ENCODE results near the gene SPO11. TPM values are rescaled to one million over a fixed set of nuclear protein-coding genes. Genes with fewer than 3 reads are reported as not detected.

The SPO11 gene
- total and polyA plus RNA-seq, 2 experiments from 2014 or later, result not detected

DNA sequence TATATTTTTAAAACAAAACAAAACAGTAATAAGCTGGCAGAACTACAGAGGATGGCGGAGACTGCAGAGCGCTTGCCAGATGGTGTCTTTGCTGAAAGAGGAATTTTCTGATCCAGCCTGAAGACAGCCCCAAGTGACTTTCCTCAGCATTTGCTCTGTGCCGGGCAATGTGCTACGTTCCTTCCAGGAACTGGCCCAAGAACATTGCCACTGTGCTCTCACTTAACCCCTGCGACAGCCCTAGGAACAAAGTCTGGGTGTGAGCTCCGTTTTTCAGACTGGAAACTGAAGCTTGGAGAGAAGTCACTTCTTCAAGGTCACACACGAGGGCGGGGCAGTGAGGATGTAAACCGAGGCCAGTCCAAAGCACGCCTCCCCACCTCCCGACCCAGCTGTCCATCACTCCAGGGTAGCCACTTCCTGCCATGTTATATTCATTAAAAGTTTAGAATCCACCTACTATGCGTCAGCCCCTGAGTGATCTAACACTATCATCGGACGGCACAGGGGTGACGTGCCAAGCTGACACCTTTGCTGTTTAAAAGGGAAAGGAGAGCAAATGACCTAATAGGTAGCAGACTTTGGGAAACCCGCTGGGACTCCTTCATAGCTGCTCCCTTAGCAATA lies 40.8 kb upstream of the SPO11 start:
- no peaks in the 10 kb centered on the region for H3F3A ChIP-seq (replicated peaks; ENCODE audit: low read depth)
- H3K4me3 ChIP-seq, result no peak overlapping the region
- no peak overlapping the region for H3K4me2 ChIP-seq
- H3K4me3 Mint-ChIP-seq, result no peak overlapping the region
- H3K4me1 Mint-ChIP-seq, result peaks cover 36% of the 10 kb centered on the region
- no peaks in the 10 kb centered on the region for H3K9me2 ChIP-seq (ENCODE audit: insufficient read depth)
- H4K20me1 ChIP-seq (replicated peaks; ENCODE audit: insufficient read depth), result no peaks in the 10 kb centered on the region
- DNase-seq (ENCODE audit: low spot score), result peak; percentile 15
- H3K36me3 Mint-ChIP-seq (ENCODE audit: low read depth), result no peaks in the 10 kb centered on the region
- no peak for ATAC-seq
- peaks cover 9% of the 10 kb centered on the region; the same call in 1 of the 2 replicates for H3K4me1 ChIP-seq (ENCODE audit: insufficient read depth)
- H3K36me3 ChIP-seq (ENCODE audit: insufficient read depth), result no peaks in the 10 kb centered on the region
- H3K27ac Mint-ChIP-seq, result no peak overlapping the region
- H3K9me3 Mint-ChIP-seq, result no peaks in the 10 kb centered on the region
- no peak for TF ChIP-seq ZNF114 (CRISPR knock-in tag; IDR thresholded peaks at IDR 0.05)
- no peak overlapping the region for H2AFZ ChIP-seq
- H3K27me3 Mint-ChIP-seq (ENCODE audit: insufficient read depth, low read depth, poor library complexity), result peaks cover 23% of the 10 kb centered on the region
- no peak overlapping the region for H3K27ac ChIP-seq (ENCODE audit: low read depth)
- H3K27me3 ChIP-seq (ENCODE audit: insufficient read depth), result no peaks in the 10 kb centered on the region
- H3K79me2 ChIP-seq (replicated peaks; ENCODE audit: insufficient read depth), result no peaks in the 10 kb centered on the region

DNA sequence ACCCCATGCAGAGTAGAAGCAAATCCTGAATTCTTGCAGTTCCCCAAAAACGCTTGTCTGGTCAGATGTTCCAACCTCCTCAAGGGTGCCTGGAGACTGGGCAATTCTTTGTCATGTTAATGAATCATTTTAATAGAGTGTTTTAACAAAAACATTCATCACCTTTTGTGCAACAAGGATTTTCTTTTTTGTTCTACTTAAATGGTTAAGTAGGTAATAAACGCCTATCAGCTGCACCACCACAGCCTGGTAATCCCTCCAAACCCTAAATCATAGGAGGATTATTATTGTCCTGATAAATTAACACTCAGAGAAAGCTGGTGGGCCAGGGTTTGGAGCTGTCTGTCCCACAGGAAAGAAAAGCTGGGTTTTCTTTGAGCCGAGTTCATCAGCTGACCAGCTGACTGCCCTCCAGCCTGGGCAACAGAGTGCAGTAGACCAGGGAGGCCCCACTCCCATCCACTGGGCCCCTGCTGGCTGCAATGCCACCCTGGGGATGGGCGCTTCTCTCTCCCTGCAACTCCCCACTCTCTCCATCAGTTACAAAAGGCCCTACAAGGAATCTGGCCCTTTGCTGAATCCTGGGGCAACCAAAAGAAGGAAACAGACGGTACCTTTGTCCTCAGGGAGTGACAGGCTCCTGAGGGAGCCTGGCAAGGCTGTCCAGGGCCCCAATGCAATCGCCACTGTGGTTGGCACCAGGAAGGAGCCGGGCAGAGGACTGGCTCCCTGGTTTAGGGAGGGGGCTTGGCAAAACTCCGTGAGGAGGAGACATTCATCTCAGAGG lies 40.0 kb upstream of the SPO11 start:
- no peak for ATAC-seq
- Histone ChIP-seq H3K27me3 (ENCODE audit: insufficient read depth) (no peaks in the 10 kb centered on the region), H2AFZ (no peak overlapping the region), H3K4me2 (no peak overlapping the region), H3K79me2 (replicated peaks; ENCODE audit: insufficient read depth) (no peaks in the 10 kb centered on the region), H3K27ac (ENCODE audit: low read depth) (no peak overlapping the region), H3K4me3 (no peak overlapping the region), H3K36me3 (ENCODE audit: insufficient read depth) (no peaks in the 10 kb centered on the region), H3K9me2 (ENCODE audit: insufficient read depth) (no peaks in the 10 kb centered on the region), H4K20me1 (replicated peaks; ENCODE audit: insufficient read depth) (no peaks in the 10 kb centered on the region), H3K4me1 (ENCODE audit: insufficient read depth) (peaks cover 9% of the 10 kb centered on the region; the same call in 1 of the 2 replicates), H3F3A (replicated peaks; ENCODE audit: low read depth) (no peaks in the 10 kb centered on the region)
- Mint-ChIP-seq H3K27me3 (ENCODE audit: insufficient read depth, low read depth, poor library complexity) (peaks cover 19% of the 10 kb centered on the region), H3K27ac (no peak overlapping the region), H3K4me3 (no peak overlapping the region), H3K36me3 (ENCODE audit: low read depth) (no peaks in the 10 kb centered on the region), H3K4me1 (peaks cover 38% of the 10 kb centered on the region), H3K9me3 (no peaks in the 10 kb centered on the region)
- no peak for DNase-seq (ENCODE audit: low spot score)
- TF ChIP-seq, protein P1, sequence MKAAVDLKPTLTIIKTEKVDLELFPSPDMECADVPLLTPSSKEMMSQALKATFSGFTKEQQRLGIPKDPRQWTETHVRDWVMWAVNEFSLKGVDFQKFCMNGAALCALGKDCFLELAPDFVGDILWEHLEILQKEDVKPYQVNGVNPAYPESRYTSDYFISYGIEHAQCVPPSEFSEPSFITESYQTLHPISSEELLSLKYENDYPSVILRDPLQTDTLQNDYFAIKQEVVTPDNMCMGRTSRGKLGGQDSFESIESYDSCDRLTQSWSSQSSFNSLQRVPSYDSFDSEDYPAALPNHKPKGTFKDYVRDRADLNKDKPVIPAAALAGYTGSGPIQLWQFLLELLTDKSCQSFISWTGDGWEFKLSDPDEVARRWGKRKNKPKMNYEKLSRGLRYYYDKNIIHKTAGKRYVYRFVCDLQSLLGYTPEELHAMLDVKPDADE (IDR thresholded peaks at IDR 0.05), result no peak
- TF ChIP-seq EZH2phosphoT487 (IDR thresholded peaks at IDR 0.05; ENCODE audit: unreplicated experiment), result no peak
- no peak for TF ChIP-seq NANOG (IDR thresholded peaks at IDR 0.05; ENCODE audit: borderline replicate concordance)
- TF ChIP-seq, protein P2, sequence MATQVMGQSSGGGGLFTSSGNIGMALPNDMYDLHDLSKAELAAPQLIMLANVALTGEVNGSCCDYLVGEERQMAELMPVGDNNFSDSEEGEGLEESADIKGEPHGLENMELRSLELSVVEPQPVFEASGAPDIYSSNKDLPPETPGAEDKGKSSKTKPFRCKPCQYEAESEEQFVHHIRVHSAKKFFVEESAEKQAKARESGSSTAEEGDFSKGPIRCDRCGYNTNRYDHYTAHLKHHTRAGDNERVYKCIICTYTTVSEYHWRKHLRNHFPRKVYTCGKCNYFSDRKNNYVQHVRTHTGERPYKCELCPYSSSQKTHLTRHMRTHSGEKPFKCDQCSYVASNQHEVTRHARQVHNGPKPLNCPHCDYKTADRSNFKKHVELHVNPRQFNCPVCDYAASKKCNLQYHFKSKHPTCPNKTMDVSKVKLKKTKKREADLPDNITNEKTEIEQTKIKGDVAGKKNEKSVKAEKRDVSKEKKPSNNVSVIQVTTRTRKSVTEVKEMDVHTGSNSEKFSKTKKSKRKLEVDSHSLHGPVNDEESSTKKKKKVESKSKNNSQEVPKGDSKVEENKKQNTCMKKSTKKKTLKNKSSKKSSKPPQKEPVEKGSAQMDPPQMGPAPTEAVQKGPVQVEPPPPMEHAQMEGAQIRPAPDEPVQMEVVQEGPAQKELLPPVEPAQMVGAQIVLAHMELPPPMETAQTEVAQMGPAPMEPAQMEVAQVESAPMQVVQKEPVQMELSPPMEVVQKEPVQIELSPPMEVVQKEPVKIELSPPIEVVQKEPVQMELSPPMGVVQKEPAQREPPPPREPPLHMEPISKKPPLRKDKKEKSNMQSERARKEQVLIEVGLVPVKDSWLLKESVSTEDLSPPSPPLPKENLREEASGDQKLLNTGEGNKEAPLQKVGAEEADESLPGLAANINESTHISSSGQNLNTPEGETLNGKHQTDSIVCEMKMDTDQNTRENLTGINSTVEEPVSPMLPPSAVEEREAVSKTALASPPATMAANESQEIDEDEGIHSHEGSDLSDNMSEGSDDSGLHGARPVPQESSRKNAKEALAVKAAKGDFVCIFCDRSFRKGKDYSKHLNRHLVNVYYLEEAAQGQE (IDR thresholded peaks at IDR 0.05; ENCODE audit: unreplicated experiment), result no peak
- TF ChIP-seq, protein P3, sequence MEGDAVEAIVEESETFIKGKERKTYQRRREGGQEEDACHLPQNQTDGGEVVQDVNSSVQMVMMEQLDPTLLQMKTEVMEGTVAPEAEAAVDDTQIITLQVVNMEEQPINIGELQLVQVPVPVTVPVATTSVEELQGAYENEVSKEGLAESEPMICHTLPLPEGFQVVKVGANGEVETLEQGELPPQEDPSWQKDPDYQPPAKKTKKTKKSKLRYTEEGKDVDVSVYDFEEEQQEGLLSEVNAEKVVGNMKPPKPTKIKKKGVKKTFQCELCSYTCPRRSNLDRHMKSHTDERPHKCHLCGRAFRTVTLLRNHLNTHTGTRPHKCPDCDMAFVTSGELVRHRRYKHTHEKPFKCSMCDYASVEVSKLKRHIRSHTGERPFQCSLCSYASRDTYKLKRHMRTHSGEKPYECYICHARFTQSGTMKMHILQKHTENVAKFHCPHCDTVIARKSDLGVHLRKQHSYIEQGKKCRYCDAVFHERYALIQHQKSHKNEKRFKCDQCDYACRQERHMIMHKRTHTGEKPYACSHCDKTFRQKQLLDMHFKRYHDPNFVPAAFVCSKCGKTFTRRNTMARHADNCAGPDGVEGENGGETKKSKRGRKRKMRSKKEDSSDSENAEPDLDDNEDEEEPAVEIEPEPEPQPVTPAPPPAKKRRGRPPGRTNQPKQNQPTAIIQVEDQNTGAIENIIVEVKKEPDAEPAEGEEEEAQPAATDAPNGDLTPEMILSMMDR (conservative IDR thresholded peaks at IDR 0.05; ENCODE audit: low read depth in 2 of 2), result no peak
- TF ChIP-seq, protein P4, sequence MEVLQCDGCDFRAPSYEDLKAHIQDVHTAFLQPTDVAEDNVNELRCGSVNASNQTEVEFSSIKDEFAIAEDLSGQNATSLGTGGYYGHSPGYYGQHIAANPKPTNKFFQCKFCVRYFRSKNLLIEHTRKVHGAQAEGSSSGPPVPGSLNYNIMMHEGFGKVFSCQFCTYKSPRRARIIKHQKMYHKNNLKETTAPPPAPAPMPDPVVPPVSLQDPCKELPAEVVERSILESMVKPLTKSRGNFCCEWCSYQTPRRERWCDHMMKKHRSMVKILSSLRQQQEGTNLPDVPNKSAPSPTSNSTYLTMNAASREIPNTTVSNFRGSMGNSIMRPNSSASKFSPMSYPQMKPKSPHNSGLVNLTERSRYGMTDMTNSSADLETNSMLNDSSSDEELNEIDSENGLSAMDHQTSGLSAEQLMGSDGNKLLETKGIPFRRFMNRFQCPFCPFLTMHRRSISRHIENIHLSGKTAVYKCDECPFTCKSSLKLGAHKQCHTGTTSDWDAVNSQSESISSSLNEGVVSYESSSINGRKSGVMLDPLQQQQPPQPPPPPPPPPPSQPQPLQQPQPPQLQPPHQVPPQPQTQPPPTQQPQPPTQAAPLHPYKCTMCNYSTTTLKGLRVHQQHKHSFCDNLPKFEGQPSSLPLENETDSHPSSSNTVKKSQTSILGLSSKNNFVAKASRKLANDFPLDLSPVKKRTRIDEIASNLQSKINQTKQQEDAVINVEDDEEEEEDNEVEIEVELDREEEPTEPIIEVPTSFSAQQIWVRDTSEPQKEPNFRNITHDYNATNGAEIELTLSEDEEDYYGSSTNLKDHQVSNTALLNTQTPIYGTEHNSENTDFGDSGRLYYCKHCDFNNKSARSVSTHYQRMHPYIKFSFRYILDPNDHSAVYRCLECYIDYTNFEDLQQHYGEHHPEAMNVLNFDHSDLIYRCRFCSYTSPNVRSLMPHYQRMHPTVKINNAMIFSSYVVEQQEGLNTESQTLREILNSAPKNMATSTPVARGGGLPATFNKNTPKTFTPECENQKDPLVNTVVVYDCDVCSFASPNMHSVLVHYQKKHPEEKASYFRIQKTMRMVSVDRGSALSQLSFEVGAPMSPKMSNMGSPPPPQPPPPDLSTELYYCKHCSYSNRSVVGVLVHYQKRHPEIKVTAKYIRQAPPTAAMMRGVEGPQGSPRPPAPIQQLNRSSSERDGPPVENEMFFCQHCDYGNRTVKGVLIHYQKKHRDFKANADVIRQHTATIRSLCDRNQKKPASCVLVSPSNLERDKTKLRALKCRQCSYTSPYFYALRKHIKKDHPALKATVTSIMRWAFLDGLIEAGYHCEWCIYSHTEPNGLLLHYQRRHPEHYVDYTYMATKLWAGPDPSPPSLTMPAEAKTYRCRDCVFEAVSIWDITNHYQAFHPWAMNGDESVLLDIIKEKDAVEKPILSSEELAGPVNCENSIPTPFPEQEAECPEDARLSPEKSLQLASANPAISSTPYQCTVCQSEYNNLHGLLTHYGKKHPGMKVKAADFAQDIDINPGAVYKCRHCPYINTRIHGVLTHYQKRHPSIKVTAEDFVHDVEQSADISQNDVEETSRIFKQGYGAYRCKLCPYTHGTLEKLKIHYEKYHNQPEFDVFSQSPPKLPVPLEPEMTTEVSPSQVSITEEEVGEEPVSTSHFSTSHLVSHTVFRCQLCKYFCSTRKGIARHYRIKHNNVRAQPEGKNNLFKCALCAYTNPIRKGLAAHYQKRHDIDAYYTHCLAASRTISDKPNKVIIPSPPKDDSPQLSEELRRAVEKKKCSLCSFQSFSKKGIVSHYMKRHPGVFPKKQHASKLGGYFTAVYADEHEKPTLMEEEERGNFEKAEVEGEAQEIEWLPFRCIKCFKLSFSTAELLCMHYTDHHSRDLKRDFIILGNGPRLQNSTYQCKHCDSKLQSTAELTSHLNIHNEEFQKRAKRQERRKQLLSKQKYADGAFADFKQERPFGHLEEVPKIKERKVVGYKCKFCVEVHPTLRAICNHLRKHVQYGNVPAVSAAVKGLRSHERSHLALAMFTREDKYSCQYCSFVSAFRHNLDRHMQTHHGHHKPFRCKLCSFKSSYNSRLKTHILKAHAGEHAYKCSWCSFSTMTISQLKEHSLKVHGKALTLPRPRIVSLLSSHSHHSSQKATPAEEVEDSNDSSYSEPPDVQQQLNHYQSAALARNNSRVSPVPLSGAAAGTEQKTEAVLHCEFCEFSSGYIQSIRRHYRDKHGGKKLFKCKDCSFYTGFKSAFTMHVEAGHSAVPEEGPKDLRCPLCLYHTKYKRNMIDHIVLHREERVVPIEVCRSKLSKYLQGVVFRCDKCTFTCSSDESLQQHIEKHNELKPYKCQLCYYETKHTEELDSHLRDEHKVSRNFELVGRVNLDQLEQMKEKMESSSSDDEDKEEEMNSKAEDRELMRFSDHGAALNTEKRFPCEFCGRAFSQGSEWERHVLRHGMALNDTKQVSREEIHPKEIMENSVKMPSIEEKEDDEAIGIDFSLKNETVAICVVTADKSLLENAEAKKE (CRISPR knock-in tag; IDR thresholded peaks at IDR 0.05), result no peak

Measured in GM23338 (cell line).